KOPT-K1 (cell line): ENCODE data around the gene PMPCA.

Experiments
- H3K27ac ChIP-seq: fragments of 200-600 bp; sonication (generic); 2 replicates; pipeline ENCODE4 v1.5.1; 2016; ENCODE audit warnings: antibody characterized with exemption, mild to moderate bottlenecking, low read depth, low read length; ENCODE audit not compliant: poor library complexity, severe bottlenecking
- H3K36me3 ChIP-seq: fragments of 200-600 bp; sonication (generic); 2 replicates; pipeline ENCODE4 v1.5.1; 2017; ENCODE audit warnings: antibody characterized with exemption, mild to moderate bottlenecking, low read length, moderate library complexity; ENCODE audit not compliant: insufficient read depth
- H3K9me3 ChIP-seq: fragments of 200-600 bp; sonication (generic); 2 replicates; pipeline ENCODE4 v1.5.1; 2017; ENCODE audit warnings: antibody characterized with exemption, low read length, mild to moderate bottlenecking; ENCODE audit not compliant: insufficient read depth, poor library complexity, severe bottlenecking

PMPCA gene

DNA sequence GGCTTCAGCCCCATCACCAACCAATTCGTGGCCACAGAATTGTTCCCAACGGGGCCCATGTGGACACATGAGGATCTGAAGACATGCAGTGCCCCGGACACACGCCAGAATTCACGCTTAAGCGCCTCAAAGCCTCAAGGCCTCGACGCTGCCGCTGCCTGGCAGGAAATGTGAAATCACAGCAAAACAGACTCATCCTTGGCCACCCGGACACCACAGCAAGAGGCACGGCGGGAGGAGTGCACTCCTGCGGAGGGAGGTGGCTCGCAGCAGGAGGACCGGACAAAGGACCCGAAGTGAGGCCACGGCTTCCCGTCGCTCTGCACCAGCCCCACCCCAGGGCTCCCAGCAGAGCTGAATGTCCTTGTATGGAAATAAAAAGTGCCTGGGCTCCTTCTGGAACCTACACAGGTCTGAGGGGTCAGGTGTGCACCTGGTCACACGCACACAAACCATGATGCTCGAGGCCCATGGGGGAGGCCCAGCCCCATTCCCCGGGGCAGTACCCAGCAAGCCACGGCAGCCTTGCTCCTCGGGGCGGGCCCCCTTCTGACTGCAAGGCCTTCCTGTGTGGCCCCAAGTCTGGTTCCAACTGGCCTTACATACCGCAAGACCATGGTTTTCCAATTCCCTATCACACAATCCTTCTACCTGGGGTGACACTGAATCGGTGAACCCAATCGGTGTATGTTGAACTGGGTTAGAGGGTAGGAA, 62.3 kb downstream of the PMPCA start:
- H3K9me3 ChIP-seq: no peaks in the 10 kb centered on the region
- peaks cover 99% of the 10 kb centered on the region for H3K36me3 ChIP-seq
- H3K27ac ChIP-seq: no peak overlapping the region

DNA sequence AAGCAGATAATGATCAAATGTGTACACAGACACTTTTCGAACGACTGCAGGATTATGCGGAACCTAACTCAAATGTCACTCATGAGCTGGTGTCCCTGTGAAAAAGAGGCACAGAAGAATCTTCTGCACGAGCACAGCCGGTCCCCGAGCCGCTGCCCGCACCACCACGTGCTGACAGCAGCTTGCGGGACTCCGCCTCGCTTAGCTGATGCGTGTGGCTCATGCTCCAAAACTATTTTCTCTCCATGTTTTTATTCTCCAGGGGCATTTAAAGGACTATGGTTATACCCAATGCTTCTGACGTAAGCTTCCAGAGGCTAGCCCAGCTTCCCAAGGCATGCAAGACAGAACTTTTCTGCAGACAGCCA, 62.9 kb downstream of the PMPCA start:
- Histone ChIP-seq H3K9me3 (no peaks in the 10 kb centered on the region), H3K36me3 (peaks cover 99% of the 10 kb centered on the region), H3K27ac (no peak overlapping the region)
